ENCODE measurements around the gene AGPAT3.

The AGPAT3 gene

GRCh38 chr21:43921571-43921978 lies 56.6 kb downstream of the AGPAT3 start:
- no peak for DNase-seq (ENCODE audit: low read depth in 2 of 3, low spot score in 1 of 3)

DNA sequence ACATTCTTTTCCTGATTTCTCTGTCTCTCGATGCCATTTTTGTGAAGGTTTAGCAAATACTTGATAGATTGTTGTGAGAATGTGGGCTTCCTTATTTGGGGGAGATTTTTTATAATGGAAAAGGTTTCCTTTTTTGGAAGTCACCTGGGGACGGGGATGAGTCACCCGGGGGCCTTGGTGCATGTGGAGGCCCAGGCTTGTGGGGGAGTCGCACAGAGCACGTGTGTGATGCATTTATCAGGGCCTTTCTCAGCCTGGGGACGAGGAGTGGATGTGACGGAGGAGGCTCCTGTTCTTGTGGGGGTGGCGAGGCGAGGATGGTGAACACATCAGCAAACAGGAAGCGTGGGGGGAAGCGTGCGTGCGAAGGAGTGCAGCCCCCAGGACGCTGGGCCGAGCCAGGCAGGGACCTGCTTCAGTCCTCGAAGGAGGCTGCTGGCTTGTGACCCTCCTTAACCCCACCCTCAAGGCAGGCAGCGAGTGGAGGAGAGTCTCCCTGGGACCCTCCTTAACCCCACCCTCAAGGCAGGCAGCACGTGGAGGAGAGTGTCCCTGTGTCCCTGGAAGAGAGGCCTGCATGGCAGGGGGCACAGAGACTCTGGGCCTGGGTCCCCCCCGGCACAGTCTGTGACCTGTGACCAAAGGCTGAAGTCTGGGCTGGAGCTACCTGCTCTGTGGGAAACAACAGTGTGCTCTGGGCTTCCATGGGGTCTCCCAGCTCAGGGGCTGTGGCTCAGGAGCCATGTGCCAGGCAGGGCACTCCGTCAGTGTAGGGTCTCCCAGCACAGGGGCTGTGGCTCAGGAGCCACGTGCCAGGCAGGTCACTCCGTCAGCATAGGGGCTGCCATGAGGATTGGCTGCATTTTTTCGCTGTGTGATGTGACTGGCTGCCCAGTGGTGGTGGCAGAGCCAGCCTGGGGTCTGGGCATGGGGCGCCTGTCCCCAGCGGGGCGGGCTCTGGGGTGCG lies 57.2 kb downstream of the AGPAT3 start:
- peak in 2 of 3 donors; percentile 32 to 38 for DNase-seq (ENCODE audit: low read depth in 2 of 3, low spot score in 1 of 3)

- DNase-seq (ENCODE audit: low read depth in 2 of 3, low spot score in 1 of 3): no peak
These were observed 57.9 kb downstream of the AGPAT3 start for GRCh38 chr21:43922949-43923348.

GRCh38 chr21:43923391-43923790 lies 58.4 kb downstream of the AGPAT3 start:
- no peak for DNase-seq (ENCODE audit: low read depth in 2 of 3, low spot score in 1 of 3)

GRCh38 chr21:43924421-43925095 lies 59.5 kb downstream of the AGPAT3 start:
- DNase-seq (ENCODE audit: low read depth in 2 of 3, low spot score in 1 of 3): no peak

DNA sequence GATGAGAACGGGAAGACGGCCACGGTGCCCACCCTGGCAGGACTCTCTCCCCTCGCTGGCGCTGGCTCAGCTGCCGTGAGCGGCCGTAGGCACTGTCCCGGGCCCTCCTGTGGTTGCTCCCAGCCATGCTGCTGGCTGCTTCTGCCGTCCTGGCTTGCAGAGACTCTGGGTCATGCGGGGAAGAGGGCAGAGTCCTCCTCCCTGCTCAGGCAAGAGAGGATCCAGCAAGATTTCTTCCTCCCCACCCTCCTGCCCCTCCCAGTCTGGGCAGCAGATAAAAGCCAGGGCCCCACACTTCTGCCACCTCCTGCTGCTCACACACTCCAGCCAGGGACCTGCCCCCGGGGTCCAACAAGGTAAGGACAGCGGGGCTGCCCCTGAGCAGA lies 60.1 kb downstream of the AGPAT3 start:
- no peak for DNase-seq (ENCODE audit: low read depth in 2 of 3, low spot score in 1 of 3)

- DNase-seq (ENCODE audit: low read depth in 2 of 3, low spot score in 1 of 3): no peak
These were observed 60.6 kb downstream of the AGPAT3 start for GRCh38 chr21:43925609-43926008.

GRCh38 chr21:43926196-43926595 lies 61.2 kb downstream of the AGPAT3 start:
- DNase-seq (ENCODE audit: low read depth in 2 of 3, low spot score in 1 of 3): no peak

- no peak for DNase-seq (ENCODE audit: low read depth in 2 of 3, low spot score in 1 of 3)
These were observed 62.7 kb downstream of the AGPAT3 start for GRCh38 chr21:43927591-43928221.

- no peak for DNase-seq (ENCODE audit: low read depth in 2 of 3, low spot score in 1 of 3)
These were observed 63.5 kb downstream of the AGPAT3 start for GRCh38 chr21:43928222-43929125.

- DNase-seq (ENCODE audit: low read depth in 2 of 3, low spot score in 1 of 3): no peak
These were observed 64.4 kb downstream of the AGPAT3 start for GRCh38 chr21:43929217-43929971.

DNA sequence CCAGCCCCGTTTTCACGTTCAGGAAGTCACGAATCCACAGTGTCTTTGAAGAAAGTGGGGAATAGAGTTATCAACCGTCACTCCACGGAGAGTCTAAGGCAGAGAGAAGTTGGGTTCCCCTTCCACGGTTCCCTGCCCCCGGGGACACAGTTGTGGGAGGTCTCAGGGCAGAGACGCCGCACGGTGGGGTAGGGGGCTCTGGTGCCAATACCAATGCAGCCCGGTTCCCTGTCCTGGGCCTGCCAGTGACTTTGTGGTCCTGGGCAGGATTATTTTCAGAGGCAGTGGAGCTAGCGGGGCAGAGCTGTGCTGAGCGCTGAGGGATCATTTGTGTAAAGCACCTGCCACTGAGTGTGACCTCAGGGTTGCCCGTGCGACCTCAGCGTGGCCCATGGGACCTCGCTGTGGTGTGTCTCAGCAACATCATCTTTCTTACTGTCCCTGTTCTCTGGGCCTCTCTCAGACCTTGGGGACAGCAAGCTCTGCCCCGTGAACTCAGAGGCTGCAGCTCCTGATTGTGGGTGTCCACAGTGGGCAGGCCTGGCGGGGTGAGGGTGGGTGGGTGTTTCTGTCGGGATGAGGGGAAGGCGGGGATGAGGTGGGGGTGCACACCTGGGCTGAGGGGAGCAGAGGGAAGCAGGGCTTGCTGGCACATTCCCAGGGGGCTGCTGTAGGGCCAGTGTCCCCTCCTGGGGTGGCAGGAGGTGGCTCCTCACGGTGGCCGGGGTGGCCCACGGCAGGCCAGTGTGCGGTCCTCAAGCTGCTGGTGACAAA lies 65.2 kb downstream of the AGPAT3 start:
- no peak for DNase-seq (ENCODE audit: low read depth in 2 of 3, low spot score in 1 of 3)

GRCh38 chr21:43930848-43931375 lies 65.9 kb downstream of the AGPAT3 start:
- DNase-seq (ENCODE audit: low read depth in 2 of 3, low spot score in 1 of 3): no peak

DNA sequence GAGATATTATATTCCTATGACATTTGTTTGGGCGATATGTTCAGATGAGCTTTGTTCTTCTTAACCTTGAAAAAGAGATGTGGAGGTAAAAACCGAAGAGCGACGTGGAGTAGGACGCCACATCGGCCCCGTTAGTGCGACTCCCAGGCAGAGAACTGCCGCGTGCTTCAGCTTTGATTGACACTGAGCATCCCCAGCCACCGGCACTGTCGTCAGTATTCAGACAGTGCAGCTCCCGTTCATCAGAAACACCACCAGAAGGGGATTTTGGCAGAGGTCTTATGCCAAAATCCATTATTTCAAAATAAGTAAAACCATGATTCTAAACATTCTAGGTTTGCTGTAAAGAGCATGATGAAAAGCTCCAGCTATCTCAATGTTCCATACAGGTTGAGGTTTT lies 66.5 kb downstream of the AGPAT3 start:
- no peak for DNase-seq (ENCODE audit: low read depth in 2 of 3, low spot score in 1 of 3)

DNA sequence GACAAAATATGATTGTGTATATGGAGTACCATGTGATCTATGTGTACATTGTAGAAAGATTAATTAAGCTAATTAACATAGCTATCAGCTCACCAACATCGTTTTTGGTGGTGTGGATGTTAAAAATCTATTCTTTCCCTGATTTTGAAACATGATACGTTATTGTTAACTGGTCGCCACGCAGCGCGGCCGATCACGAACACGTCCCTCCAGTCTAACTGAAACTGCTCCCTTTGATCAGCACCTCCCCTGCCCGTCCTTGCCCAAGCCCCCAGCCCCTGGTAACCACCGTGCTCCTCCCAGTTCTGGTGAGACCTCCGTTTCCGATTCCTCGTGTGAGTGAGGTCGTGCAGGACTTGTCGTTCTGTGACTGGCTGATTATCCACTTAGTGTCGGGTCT lies 67.0 kb downstream of the AGPAT3 start:
- DNase-seq (ENCODE audit: low read depth in 2 of 3, low spot score in 1 of 3): no peak

DNA sequence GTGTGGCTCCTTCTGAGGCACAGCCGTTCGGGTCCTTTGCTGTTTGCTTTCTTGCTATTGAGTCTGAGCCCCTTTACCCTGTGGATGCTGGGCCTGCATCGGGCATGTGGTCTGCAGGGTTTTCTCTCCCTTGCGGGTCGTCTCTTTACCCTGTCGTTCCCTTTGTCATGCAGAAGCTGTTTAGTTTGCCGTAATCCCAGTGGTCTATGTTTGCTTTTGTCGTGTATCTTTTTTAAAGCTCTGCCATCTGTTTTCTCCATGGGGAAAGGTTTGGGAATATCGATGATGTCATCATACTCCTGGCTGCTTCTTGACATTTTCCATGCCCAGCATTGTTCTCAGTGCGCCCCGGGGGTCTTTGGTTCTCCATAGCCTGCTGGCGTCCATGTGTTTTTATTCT lies 68.2 kb downstream of the AGPAT3 start:
- DNase-seq (ENCODE audit: low read depth in 2 of 3, low spot score in 1 of 3): no peak

GRCh38 chr21:43933680-43934079 lies 68.7 kb downstream of the AGPAT3 start:
- DNase-seq (ENCODE audit: low read depth in 2 of 3, low spot score in 1 of 3): no peak

- DNase-seq (ENCODE audit: low read depth in 2 of 3, low spot score in 1 of 3): no peak
These were observed 69.1 kb downstream of the AGPAT3 start for GRCh38 chr21:43934116-43934515.
